ENCODE measurements around the gene LRMDA. TPM values are rescaled to one million over a fixed set of nuclear protein-coding genes. Genes with fewer than 3 reads are reported as not detected.

Gene LRMDA
- total RNA-seq, 4 donors from 2014 or later = 0.76 to 6.4 (median 1.3) TPM

- DNase-seq (ENCODE audit: low spot score in 2 of 2) = no peak
- WGBS, 2 donors = 76 to 79% methylated on average over 2 of the region's 2 CpGs
- no peak overlapping the region for H3K4me3 ChIP-seq (ENCODE audit: low read depth, poor library complexity, severe bottlenecking)
- TF ChIP-seq, protein P1, sequence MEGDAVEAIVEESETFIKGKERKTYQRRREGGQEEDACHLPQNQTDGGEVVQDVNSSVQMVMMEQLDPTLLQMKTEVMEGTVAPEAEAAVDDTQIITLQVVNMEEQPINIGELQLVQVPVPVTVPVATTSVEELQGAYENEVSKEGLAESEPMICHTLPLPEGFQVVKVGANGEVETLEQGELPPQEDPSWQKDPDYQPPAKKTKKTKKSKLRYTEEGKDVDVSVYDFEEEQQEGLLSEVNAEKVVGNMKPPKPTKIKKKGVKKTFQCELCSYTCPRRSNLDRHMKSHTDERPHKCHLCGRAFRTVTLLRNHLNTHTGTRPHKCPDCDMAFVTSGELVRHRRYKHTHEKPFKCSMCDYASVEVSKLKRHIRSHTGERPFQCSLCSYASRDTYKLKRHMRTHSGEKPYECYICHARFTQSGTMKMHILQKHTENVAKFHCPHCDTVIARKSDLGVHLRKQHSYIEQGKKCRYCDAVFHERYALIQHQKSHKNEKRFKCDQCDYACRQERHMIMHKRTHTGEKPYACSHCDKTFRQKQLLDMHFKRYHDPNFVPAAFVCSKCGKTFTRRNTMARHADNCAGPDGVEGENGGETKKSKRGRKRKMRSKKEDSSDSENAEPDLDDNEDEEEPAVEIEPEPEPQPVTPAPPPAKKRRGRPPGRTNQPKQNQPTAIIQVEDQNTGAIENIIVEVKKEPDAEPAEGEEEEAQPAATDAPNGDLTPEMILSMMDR (IDR thresholded peaks at IDR 0.05) = no peak
- no peak for TF ChIP-seq POLR2A (IDR thresholded peaks at IDR 0.05)
- intact Hi-C loops (cut with DNase I; ENCODE audit: low total_unique reads) = no loop called here
These were observed 141.1 kb downstream of the LRMDA start for GRCh38 chr10:75572478-75572877.

GRCh38 chr10:75575940-75576339 lies 144.5 kb downstream of the LRMDA start:
- DNase-seq (ENCODE audit: low spot score in 2 of 2) = no peak
- H3K4me3 ChIP-seq (ENCODE audit: low read depth, poor library complexity, severe bottlenecking) = no peak overlapping the region
- 86 to 89% methylated on average over 4 of the region's 4 CpGs for WGBS, 2 donors
- intact Hi-C loops (cut with DNase I; ENCODE audit: low total_unique reads) = no loop called here
- TF ChIP-seq, protein P1 (IDR thresholded peaks at IDR 0.05) = no peak
- no peak for TF ChIP-seq POLR2A (IDR thresholded peaks at IDR 0.05)

GRCh38 chr10:75582102-75582501 lies 150.7 kb downstream of the LRMDA start:
- H3K4me3 ChIP-seq (ENCODE audit: low read depth, poor library complexity, severe bottlenecking) = no peak overlapping the region
- WGBS, 2 donors = 78 to 93% methylated on average over 1 of the region's 1 CpG
- TF ChIP-seq POLR2A (IDR thresholded peaks at IDR 0.05) = no peak
- TF ChIP-seq, protein P1 (IDR thresholded peaks at IDR 0.05) = no peak
- DNase-seq (ENCODE audit: low spot score in 2 of 2) = no peak
- intact Hi-C loops (cut with DNase I; ENCODE audit: low total_unique reads) = no loop called here

DNA sequence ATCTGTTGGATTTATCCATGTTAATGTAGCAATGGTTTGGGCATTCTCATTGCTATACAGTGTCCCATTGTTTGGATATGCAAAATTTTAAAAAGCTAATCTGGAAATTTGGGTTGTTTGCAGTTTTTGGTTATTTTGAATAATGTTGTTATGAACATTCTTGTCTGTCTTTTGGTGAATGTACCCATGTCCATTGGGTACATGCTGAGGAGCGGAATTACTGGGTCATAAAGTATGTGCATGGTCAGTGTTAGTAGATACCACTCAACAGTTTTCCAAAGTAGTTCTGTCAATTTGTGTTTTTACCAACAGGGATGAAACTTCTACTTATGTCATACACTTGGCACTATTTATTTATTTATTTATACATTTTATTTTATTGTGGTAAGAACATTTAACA lies 153.9 kb downstream of the LRMDA start:
- intact Hi-C loops (cut with DNase I; ENCODE audit: low total_unique reads) = no loop called here
- WGBS, 2 donors = 97 to 100% methylated on average over 1 of the region's 1 CpG
- no peak for TF ChIP-seq POLR2A (IDR thresholded peaks at IDR 0.05)
- TF ChIP-seq, protein P1 (IDR thresholded peaks at IDR 0.05) = no peak
- H3K4me3 ChIP-seq (ENCODE audit: low read depth, poor library complexity, severe bottlenecking) = no peak overlapping the region
- DNase-seq (ENCODE audit: low spot score in 2 of 2) = no peak

GRCh38 chr10:75586814-75587213 lies 155.4 kb downstream of the LRMDA start:
- TF ChIP-seq POLR2A (IDR thresholded peaks at IDR 0.05) = no peak
- TF ChIP-seq, protein P1 (IDR thresholded peaks at IDR 0.05) = no peak
- intact Hi-C loops (cut with DNase I; ENCODE audit: low total_unique reads) = no loop called here
- DNase-seq (ENCODE audit: low spot score in 2 of 2) = no peak
- WGBS, 2 donors = 92 to 97% methylated on average over 1 of the region's 1 CpG
- no peak overlapping the region for H3K4me3 ChIP-seq (ENCODE audit: low read depth, poor library complexity, severe bottlenecking)

DNA sequence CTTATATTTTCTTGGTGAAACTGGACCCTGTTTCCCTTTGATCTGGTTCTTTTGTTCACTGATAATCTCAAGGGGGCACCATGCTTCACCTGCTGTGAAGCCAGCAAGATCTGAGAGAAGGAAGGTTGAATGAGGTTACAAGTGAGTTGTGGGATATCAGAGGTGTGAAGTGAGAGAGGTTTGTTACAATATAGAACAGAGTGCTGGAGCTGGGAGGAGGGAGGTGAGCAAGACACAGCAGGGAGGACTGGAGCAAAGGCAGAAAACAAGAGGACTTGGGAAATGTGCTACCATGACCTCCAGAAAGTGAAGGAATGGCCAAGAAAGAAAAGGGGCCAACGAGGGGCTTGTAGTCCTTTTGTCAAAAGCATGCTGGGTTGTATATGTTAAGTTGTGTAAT lies 156.6 kb downstream of the LRMDA start:
- DNase-seq (ENCODE audit: low spot score in 2 of 2) = no peak
- H3K4me3 ChIP-seq (ENCODE audit: low read depth, poor library complexity, severe bottlenecking) = no peak overlapping the region
- intact Hi-C loops (cut with DNase I; ENCODE audit: low total_unique reads) = no loop called here
- TF ChIP-seq POLR2A (IDR thresholded peaks at IDR 0.05) = no peak
- TF ChIP-seq, protein P1 (IDR thresholded peaks at IDR 0.05) = no peak
- WGBS, 2 donors = 86% methylated on average over 1 of the region's 1 CpG
